SK-N-SH treated with all-trans-retinoic acid at 6 μM for 48 hours (cell line): Measurements from ENCODE around the gene CACNG1.
"Not testable (repeated sequence)": the region's sequence is repeated elsewhere in the genome, so short reads cannot be mapped to it uniquely, and the experiment has no call there.

Experiments
- ATAC-seq: fragments of 200-7000 bp; cut with Tn5 transposase; 3 replicates; pipeline ENCODE4 v1.9.1; 2020; ENCODE audit warnings: mild to moderate bottlenecking, moderate library complexity
- ARNTL ChIP-seq: fragments of 450-650 bp; formaldehyde crosslinking; IDR thresholded peaks from 2 replicates; pipeline ENCODE4 v1.5.0; 2020; ENCODE audit warnings: low read depth, mild to moderate bottlenecking, moderate library complexity, borderline replicate concordance
- BACH2 ChIP-seq: fragments of 250-450 bp; sonication (Bioruptor Pico); IDR thresholded peaks from 2 replicates; pipeline ENCODE4 v1.9.0; 2021; ENCODE audit warnings: mild to moderate bottlenecking, borderline replicate concordance
- CREB5 ChIP-seq: fragments of 250-450 bp; sonication (Bioruptor Pico); IDR thresholded peaks from 2 replicates; pipeline ENCODE4 v1.5.1; 2020; ENCODE audit warnings: low read depth, mild to moderate bottlenecking, moderate library complexity
- CSDC2 ChIP-seq: fragments of 250-450 bp; sonication (Bioruptor Pico); IDR thresholded peaks from 2 replicates; pipeline ENCODE4 v1.5.0; 2020; ENCODE audit warnings: mild to moderate bottlenecking, moderate library complexity
- CSRNP3 ChIP-seq: fragments of 250-450 bp; sonication (Bioruptor Pico); IDR thresholded peaks from 2 replicates; pipeline ENCODE4 v1.5.1; 2021; ENCODE audit warnings: mild to moderate bottlenecking, moderate library complexity
- ESRRG ChIP-seq: fragments of 250-450 bp; sonication (Bioruptor Pico); IDR thresholded peaks from 2 replicates; pipeline ENCODE4 v1.6.1; 2021; ENCODE audit warnings: mild to moderate bottlenecking
- ISL1 ChIP-seq: fragments of 250-450 bp; sonication (Bioruptor Pico); IDR thresholded peaks from 2 replicates; pipeline ENCODE4 v2.1.2; 2022; ENCODE audit warnings: mild to moderate bottlenecking, moderate library complexity
- OSR1 ChIP-seq: fragments of 250-450 bp; sonication (Bioruptor Pico); IDR thresholded peaks from 2 replicates; pipeline ENCODE4 v1.8.0; 2022; ENCODE audit warnings: moderate library complexity, mild to moderate bottlenecking, inconsistent platforms
- PATZ1 ChIP-seq: fragments of 250-450 bp; sonication (Bioruptor Pico); IDR thresholded peaks from 2 replicates; pipeline ENCODE4 v1.8.0; 2020; ENCODE audit warnings: mild to moderate bottlenecking, moderate library complexity, borderline replicate concordance
- POU6F1 ChIP-seq: fragments of 250-450 bp; sonication (Bioruptor Pico); IDR thresholded peaks from 2 replicates; pipeline ENCODE4 v1.8.0; 2021; ENCODE audit warnings: low read depth, mild to moderate bottlenecking, moderate library complexity, borderline replicate concordance
- PPARA ChIP-seq: fragments of 250-450 bp; sonication (Bioruptor Pico); IDR thresholded peaks from 2 replicates; pipeline ENCODE4 v1.5.0; 2020; ENCODE audit warnings: mild to moderate bottlenecking, borderline replicate concordance
- RARB ChIP-seq: fragments of 250-450 bp; sonication (Bioruptor Pico); IDR thresholded peaks from 2 replicates; pipeline ENCODE4 v1.8.0; 2021; ENCODE audit warnings: mild to moderate bottlenecking, moderate library complexity
- TCF4 ChIP-seq: fragments of 250-450 bp; sonication (Bioruptor Pico); IDR thresholded peaks from 2 replicates; pipeline ENCODE4 v1.8.0; 2021; ENCODE audit warnings: mild to moderate bottlenecking, moderate library complexity, borderline replicate concordance
- TOX ChIP-seq: fragments of 250-450 bp; sonication (Bioruptor Pico); IDR thresholded peaks from 2 replicates; pipeline ENCODE4 v1.8.0; 2021; ENCODE audit warnings: mild to moderate bottlenecking, moderate library complexity, borderline replicate concordance
- TSHZ2 ChIP-seq: fragments of 250-450 bp; sonication (Bioruptor Pico); IDR thresholded peaks from 2 replicates; pipeline ENCODE4 v1.5.0; 2020; ENCODE audit warnings: mild to moderate bottlenecking, moderate library complexity
- ZC3H10 ChIP-seq: fragments of 250-450 bp; sonication (Bioruptor Pico); IDR thresholded peaks from 2 replicates; pipeline ENCODE4 v1.5.1; 2021; ENCODE audit warnings: mild to moderate bottlenecking, moderate library complexity
- ZFP3 ChIP-seq: fragments of 250-450 bp; sonication (Bioruptor Pico); IDR thresholded peaks from 2 replicates; pipeline ENCODE4 v1.5.0; 2020; ENCODE audit warnings: mild to moderate bottlenecking, moderate library complexity
- ZNF565 ChIP-seq: fragments of 450-650 bp; formaldehyde crosslinking; conservative IDR thresholded peaks from 2 replicates; pipeline ENCODE4 v1.5.0; 2020; ENCODE audit warnings: low read depth, mild to moderate bottlenecking, moderate library complexity
- ZNF8 ChIP-seq: fragments of 450-650 bp; formaldehyde crosslinking; IDR thresholded peaks from 2 replicates; pipeline ENCODE4 v1.5.0; 2020; ENCODE audit warnings: mild to moderate bottlenecking, moderate library complexity

CACNG1 gene

GRCh38 chr17:67095803-67096202, 51.4 kb downstream of the CACNG1 start (continued):
- no peak for TF ChIP-seq ZNF8 (CRISPR knock-in tag)
- TF ChIP-seq, all 23 proteins: peak for 0

GRCh38 chr17:67096609-67097008, 52.3 kb downstream of the CACNG1 start:
- no peak for ATAC-seq
- TF ChIP-seq ZC3H10 (no peak), TCF4 (CRISPR knock-in tag) (no peak), CSDC2 (CRISPR knock-in tag) (no peak)

- no peak for ATAC-seq
- TF ChIP-seq ZNF8 (CRISPR knock-in tag) (no peak), TCF4 (CRISPR knock-in tag) (no peak), ZC3H10 (no peak), CSRNP3 (CRISPR knock-in tag) (no peak), CREB5 (CRISPR knock-in tag) (no peak), ZNF565 (CRISPR knock-in tag) (no peak), TOX (CRISPR knock-in tag) (no peak), ARNTL (CRISPR knock-in tag) (no peak), RARB (CRISPR knock-in tag) (no peak), PPARA (CRISPR knock-in tag) (no peak), ZFP3 (CRISPR knock-in tag) (no peak), POU6F1 (CRISPR knock-in tag) (no peak), BACH2 (CRISPR knock-in tag) (no peak), ESRRG (CRISPR knock-in tag) (no peak), TSHZ2 (CRISPR knock-in tag) (no peak), PATZ1 (CRISPR knock-in tag) (no peak), OSR1 (no peak), ISL1 (CRISPR knock-in tag) (no peak)
Measured at GRCh38 chr17:67098006-67098405, 53.7 kb downstream of the CACNG1 start.

GRCh38 chr17:67104641-67105040, 60.3 kb downstream of the CACNG1 start:
- not testable (repeated sequence) for ATAC-seq
